HTR-8/SVneo (cell line): ENCODE results near the gene ATP2B2.

Experiments used
- DNase-seq: peaks from one replicate; pipeline ENCODE4 v3.0.0; 2011; ENCODE audit warnings: low spot score, mixed read lengths; ENCODE audit not compliant: insufficient read length
- FAIRE-seq: peaks from 2 replicates; lab custom pipeline; 2011; peaks lifted over from hg19 to GRCh38; lab: Jason Lieb, UNC

ATP2B2 gene

DNA sequence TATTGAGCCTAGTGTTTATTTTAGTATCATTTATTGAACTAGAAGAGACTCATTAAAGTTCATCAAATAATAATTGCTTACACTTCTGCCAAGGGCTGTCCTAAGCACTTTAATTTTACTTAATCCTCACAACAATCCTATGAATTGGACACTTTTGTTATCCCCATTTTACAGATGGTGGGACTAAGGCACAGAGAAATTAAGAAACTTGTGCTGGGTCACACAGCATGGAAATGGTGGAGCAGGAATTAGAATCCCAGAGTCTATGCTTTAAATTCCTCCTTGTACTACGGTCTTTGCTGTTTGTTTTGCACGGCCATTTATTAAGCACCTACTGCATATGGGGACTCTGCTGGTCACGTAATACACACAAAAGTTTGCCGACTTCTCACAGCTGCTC, 7.9 kb downstream of the ATP2B2 start:
- no peak for FAIRE-seq

DNA sequence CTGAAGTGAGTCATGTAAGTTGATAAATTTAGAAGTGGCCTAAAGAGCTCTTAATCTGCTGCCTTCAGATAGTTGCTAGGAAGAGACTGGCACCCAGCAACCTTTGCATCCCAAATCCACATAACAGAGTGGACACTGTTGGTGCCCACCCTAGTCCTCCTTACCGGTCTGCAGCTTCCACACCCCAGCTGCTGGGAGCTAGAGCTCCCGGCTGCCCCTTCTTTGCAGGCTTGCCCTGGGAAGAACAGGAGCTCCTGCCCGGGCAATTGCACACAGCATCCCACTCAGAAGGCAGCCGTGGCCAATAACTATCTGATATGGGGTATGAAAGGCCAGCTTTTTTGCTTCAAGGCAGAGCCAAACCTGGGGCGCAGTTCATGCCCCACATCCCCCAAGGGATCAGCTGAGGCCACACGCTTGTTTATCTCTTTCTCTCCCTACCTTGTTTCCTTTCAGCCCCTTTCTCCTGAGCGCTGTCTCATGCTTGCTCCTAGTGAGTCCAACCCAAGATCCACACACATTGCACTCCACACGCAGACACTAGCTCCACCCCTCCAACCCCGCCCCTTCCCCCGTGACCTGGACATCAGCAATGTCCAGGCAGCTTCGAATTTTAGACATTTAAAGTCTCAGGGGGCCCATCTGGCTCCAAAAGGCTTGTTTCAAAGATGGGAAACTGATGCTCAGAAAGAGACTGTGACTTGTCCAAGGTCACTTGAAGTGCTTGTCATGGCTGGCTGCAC, 9.1 kb downstream of the ATP2B2 start:
- no peak for DNase-seq
- no peak for FAIRE-seq

More for the DNA sequence above, 7.9 kb downstream of the ATP2B2 start:
- no peak for DNase-seq

DNA sequence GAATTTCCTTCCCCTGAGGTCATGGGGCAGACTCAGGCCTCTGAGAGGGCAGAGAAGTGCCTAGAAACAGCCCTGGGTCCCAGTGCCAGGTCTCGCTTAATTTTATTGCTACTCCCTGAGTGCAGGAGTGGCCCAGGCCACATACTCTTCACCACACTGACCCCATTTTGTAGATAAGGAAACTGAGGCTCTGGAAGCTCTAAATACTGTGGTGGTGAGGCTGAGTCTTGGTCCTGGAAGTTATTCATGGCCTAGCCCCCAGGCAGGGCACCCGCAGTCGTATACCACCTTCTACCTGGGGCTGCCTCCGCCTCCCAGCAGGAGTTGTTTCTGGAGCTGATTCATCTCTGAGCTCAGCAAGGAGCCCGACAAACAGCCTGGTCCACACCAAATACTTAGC, 9.8 kb downstream of the ATP2B2 start:
- no peak for FAIRE-seq
- DNase-seq = no peak

DNA sequence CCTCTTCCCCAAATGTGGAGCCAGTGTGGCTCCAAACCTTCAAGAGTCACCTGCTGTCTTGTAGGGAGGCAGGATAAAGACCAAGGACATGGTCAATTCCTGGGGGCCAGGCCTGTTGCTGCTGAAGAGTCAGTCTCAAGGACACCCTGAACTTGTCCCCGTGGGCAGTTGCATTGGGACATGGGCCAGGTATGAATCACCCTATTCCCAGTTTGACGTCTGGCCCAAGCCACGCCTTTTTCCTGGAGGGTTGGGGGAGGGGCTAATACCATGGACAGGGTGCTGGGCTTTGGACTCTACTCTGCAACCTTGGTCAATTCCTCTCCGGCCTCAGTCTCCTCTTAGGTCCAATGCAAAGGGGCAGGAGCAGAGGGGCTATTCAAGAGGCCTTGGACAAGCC, 10.4 kb downstream of the ATP2B2 start:
- FAIRE-seq (no peak), DNase-seq (peak; percentile 64)

DNA sequence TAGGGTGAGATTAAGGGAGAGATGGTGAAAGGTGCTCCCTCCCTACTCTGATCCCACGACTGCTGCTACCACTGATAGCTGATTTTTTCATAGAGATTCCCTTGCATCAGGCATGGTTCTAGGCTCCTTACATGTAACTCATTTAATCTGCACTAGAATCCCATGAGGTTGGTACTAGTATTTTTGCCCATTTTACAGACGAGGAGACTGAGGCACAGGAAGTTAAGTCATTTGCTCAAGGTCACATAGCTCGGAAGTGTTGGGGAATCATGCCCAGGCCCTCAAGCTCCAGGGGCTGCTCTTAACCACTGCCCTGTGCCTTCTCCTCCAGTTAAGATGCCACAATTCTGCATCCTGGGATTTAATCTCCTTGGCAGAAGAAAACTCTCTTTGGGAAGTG, 11.2 kb downstream of the ATP2B2 start:
- no peak for FAIRE-seq
- DNase-seq = no peak

DNA sequence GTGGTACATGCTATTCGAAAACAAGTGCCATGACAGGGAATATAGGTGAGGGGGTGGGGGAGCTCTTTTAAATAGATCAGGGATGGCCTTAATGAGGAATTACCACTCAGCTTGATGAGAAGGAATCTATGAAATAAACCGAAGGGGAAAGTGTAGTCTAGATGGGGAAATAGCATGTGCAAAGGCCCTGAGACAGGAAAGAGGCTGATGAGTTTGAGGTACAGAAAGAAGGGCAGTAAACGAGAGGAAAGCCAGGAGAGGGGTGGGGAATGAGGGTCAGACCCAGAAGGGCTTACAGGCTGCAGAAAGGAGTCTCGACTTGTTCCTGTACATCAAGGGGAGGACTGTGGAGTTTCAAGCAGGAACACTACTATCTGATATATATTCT, 12.2 kb downstream of the ATP2B2 start:
- FAIRE-seq = no peak

DNA sequence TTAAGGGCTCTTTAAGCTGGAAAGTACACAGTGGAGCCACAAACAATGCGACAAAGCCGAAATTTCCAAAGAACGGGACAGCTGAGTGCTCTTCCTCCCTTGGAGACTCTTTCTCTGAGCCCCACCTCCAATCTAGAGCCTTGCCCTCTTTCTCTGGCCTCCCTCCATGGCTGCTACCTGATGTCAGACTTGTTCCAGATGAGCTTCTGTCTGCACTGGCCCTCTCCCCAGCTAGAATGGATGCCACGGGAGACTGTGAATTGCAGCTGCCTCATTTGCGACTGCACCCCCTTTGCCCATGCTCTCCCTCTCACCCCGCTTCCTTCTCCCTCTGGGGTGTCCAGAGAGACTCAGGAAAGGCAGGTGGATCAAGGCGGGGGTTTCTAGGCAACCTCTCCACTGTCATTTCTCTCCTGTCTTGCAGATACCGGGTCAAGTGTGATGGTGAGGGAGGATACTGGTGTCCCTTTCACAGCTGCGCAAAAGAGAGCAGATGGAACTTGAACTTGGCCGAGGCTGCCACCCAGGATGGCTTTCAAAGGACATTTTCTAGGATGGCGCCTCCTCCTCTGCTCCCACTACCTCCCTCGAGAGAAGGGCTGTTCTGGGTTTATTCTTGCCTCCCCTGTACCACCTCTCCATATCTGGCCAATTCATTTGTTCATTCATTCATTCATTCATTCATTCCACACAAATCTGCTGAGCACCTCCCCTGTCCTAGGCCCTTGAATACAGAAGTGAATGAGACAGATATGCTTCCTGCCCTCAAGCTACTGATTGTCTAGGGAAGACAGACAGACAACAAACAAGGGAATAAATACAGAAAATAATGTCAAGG, 12.8 kb downstream of the ATP2B2 start:
- DNase-seq (no peak), FAIRE-seq (no peak)

More for the DNA sequence above, 12.2 kb downstream of the ATP2B2 start:
- DNase-seq = no peak

DNA sequence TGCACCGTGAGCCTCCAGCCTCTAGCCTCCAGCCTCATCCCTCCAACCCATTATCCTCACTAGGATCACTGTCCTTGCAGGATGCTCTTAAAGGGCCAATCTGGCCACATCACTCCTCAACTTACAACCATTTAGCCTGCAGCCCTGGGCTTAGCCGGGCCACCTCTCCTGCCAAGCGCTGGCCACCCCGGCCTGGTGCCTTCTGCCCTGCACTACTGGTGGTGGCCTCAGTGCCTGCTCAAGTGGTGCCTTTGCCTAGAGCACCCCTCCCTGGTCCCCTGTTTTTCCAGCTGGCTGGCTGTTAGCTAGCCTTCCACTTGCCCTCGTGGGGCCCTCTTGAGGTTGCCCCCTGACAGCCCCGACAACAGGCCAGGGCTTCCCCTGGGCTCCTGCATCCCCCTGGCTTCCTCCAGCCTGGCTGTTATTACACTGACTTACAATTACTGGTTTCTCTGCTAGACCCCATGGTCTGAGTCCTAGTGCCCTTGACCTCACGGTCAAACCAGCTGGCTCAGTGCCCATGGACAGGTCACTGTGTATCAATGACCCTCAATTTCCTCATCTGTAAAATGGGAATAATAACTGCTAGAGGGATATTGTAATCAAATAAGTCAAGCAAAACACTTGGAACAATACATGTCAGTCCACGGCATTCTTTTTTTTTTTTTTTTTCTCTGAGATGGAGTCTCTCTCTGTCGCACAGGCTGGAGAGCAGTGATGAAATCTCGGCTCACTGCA, 15.5 kb downstream of the ATP2B2 start:
- FAIRE-seq (no peak), DNase-seq (no peak)

DNA sequence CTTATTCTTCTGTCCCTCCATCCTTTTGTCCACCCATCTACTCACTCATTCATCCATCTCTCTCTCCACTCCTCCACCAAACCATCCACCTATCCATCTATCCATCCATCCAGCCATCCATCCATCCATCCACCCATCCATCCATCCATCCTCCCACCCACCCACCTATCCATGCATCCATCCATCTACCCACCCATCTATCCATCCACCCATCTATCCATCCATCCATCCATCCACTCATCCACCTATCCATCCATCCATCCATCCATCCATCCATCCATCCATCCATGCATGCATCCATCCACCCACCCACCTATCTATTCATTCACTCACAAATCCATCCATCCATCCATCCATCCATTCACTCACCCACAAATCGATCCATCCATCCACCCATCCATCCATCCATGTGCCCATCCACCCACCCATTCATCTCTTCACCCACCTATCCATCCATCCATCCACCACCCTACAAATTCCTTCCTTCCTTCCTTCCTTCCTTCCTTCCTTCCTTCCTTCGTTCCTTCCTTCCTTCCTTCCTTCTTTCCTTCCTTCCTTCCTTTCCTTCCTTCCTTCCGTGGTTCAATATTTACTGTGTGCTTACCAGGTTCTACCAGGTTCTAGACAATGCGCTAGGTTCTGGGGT, 17.3 kb downstream of the ATP2B2 start:
- DNase-seq (no peak), FAIRE-seq (no peak)

DNA sequence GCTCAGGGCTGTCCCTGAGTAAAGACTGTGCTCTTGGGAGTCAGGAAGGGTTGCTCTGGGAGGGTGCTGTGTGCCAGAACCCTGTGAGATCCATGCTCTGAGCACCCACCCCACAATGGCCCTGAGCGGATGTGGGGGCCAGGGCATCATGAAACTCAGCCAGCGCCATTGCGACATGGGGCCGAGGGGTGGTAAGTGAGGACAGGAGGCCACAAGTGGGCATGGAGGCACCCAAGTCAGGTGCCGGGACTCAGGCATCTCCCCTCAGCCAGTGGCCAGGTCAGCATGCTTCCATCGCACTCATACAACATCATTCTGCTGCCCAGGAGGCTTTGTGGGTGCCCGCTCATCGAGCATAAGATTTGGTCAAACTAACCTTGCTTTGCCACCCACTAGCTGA, 19.6 kb downstream of the ATP2B2 start:
- no peak for FAIRE-seq

DNA sequence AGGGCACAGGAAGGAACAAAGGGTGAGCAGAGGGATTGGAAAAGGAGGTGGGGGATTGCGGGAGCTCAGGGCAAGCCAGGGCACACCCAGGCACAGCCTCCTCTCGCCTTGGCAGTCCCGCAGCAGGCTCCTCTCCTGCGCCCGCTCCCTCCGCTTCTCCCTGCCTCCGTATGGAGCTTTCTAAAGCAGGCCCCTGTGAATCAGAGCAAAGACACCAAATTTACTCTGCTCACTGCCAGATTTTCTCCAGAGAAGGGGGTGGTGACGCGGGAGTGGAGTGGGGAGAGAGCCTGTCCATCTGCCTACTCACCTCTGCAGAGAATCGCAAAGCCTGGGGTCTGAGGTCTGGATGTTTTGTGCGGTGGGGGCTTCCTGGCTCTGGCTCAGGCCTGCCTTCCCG, 20.0 kb downstream of the ATP2B2 start:
- no peak for FAIRE-seq
- no peak for DNase-seq

More for the DNA sequence above, 19.6 kb downstream of the ATP2B2 start:
- no peak for DNase-seq

DNA sequence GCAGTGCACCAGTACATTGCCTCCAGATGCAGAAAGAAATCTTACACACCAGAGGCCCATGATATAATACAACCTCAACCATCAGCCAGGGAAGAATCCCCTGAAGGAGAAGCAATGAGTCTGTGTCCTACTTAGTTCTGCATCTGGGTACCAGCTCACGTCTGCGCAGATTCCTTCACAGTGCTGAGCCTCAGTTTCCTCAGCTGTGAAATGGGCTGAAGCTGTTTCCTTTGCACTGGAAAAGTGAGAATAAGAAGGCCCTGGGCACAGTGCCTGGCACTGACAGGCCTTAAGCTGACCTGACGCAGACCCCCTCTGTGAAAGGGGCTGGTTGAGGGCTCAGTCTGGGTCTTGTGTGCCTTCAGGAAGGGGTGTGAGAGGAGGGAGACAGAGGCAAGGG, 20.7 kb downstream of the ATP2B2 start:
- FAIRE-seq (no peak), DNase-seq (no peak)

DNA sequence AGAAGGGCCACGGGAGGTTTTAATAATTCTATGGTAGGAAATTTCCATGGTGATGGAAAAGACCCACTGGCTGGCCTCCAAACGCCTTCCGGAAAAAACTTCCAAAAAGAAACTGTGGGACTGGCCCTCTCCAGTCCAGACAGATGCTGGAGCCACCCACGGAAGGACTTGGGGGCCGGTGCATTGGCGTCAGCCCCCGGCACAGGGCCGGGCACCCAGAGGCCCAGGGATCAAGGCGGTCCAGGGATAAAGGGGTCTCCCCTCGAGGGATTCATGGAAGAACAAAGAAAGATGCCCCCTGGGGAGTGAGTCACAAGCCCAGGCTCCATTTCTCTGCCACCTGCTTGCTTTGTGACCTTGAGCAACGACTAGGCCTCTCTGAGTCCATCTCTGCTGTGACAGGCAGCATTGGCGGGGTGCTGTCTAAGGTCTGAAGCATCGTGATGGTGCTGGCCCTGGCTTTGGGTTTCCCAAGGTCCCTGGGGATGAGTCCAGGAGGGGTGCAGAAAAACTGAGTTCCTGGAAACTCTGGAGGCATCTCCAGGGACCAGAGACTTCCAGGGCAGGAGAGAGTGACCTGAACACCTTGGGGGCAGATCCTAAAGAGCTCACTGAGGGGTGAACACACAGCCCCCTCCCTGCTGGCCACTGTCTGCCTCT, 21.6 kb downstream of the ATP2B2 start:
- FAIRE-seq = no peak
- no peak for DNase-seq

DNA sequence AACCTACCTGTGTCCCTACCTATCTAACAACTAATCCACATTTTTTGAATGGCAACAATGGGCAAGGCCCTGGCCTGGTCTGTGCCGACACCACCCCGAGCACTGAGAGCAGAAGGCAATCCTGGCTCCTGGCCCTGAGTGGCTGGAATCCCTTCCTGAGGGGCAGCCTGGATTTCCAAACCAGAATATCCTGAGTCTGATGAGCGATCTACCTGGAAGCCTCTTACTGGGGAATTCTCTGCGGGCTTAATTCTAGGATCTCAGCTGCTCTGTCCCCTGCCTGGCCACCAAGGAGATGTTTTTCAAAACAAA, 22.1 kb downstream of the ATP2B2 start:
- DNase-seq (no peak), FAIRE-seq (no peak)

DNA sequence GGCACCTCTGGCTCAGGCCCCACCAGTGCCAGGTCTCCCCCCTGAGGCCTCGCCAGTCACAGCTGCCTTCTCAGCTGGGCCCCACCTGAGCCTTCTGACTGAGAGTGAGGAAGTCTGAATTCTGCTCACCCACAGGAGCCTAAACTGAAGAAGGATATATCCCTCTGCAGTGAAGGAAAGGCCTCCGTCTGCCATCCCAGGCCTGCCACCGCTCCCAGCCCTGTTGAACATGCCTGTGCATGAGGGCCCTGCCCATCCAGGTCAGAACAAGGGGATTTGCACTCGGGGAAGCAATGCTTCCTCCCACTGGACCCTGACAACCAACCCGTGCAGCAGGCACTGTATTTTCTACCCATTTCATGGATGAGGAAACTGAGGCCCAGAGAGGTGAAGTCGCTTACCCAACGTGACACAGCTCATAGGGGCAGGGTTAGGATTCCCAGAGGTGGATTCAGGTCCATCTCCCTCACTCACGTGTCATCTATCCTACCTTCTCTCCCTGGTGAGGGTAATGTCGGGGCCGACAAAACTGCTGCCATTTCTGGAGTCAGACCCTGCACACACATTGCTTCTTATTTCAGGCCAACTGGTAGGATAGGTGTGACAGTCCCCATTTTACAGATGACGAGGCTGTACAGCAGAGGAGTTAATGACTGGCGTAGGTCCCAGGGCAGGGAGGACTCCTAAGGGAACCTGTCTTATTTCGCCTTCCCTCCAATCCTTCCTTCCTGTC, 22.6 kb downstream of the ATP2B2 start:
- FAIRE-seq (no peak), DNase-seq (no peak)

DNA sequence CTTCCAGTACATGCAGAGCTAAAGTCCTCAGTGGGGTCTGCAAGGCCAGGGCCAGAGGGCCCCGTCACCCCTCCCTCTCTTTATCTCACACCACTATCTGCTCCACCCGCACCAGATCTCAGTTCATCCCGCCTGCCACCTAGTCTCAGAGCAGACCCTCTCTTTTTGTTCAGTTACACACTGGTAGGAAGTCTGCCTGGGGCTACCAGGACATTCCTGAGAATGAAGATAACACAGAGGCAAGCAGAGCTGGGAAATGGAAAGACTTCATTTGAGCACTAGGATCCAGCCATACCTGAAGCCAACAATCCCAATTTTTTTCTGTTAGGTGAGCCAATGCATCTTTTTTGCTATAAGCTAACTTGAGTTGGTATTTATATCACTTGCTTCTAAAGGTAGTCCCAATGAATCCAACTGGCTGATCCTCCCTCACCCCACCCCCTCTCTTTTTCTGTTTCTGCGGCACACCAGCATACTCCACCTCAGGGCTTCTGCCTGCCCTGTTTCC, 24.5 kb downstream of the ATP2B2 start:
- FAIRE-seq (no peak), DNase-seq (no peak)

DNA sequence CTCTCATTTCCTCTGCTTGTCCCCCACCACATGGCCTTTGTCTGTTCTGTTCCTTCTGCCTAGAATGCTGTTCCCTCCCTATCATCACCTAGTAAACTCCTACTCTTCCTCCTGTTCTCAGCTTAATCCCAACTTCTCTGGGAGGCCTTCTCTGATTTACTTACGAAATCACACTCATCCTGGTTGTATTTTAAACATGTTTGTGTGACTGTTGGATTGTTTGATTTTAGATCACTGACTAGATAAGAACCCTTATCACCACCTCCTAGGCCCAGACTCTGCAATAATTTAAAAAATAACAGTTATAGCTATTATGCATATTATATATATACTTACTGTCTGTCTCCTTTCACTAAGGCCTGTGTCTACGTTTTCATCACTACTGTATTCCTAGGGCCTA, 26.1 kb downstream of the ATP2B2 start:
- no peak for FAIRE-seq
- DNase-seq = no peak

DNA sequence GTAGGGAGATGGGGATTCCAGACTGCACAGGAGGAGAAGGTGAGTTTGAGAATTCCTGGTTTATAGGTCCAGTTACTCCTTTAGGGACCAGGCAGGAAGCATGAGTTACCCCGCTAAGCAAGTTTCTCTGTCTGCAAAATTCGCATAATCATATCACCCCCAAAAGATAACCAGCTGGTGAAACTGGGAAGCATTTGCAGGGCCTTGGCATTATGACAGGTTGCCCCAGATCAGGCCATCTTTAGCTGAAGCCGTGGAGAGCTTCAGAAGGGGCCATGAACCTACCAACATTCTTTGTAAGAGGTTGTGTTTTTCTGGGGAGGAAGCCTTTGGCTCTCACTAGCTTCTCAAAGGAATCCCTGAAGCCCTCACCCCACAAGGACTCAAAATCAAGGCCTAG, 29.4 kb downstream of the ATP2B2 start:
- FAIRE-seq = no peak
- no peak for DNase-seq

DNA sequence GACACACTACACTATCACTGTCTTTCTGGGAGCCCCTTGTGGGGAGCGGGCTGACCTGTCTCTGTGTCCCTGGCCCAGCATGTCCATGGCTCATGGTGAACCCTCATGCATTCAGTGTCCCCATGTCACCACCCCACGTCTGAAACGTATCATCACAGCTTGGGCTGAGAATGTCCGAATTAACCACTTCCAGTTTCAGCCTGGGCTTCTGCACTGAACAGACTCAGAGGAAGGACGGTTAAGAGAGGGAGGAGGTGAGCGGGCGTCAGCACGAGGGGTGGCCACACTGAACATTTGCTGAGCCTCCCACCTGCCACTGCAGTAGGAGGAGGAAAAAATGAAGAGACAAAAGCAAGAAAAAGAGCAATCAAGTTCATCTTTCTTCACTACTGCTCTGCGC, 30.5 kb downstream of the ATP2B2 start:
- FAIRE-seq (no peak), DNase-seq (no peak)
